GM18508 (cell line): ENCODE data around the gene SLC25A28.
"Not testable (repeated sequence)": the region's sequence is repeated elsewhere in the genome, so short reads cannot be mapped to it uniquely, and the experiment has no call there.

ENCODE experiments used
- ATAC-seq: cut with Tn5 transposase; IDR thresholded peaks from one replicate; pipeline ENCODE4 v1.9.1; 2021; ENCODE audit warnings: moderate number of reproducible peaks; ENCODE audit not compliant: insufficient read depth, unreplicated experiment

SLC25A28 gene

DNA sequence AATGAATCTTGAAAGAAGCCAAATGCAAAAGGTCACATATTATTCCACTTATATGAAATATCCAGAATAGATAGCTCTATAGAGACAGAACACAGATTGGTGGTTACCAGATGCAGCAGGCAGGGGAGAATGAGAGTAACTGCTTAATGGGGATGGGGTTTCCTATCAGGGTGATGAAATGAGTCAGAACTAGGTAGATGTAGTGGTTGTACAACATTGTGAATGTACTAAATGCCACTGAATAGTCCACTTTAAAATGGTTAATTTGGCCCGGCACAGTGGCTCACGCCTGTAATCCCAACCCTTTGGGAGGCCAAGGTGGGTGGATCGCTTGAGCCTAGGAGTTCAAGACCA lies 9.4 kb upstream of the SLC25A28 start:
- no peak for ATAC-seq

- no peak for ATAC-seq
Measured at GRCh38 chr10:99628923-99629624, 8.8 kb upstream of the SLC25A28 start.

GRCh38 chr10:99625124-99625523 lies 4.9 kb upstream of the SLC25A28 start:
- not testable (repeated sequence) for ATAC-seq

GRCh38 chr10:99623919-99624318 lies 3.7 kb upstream of the SLC25A28 start:
- ATAC-seq, result no peak

DNA sequence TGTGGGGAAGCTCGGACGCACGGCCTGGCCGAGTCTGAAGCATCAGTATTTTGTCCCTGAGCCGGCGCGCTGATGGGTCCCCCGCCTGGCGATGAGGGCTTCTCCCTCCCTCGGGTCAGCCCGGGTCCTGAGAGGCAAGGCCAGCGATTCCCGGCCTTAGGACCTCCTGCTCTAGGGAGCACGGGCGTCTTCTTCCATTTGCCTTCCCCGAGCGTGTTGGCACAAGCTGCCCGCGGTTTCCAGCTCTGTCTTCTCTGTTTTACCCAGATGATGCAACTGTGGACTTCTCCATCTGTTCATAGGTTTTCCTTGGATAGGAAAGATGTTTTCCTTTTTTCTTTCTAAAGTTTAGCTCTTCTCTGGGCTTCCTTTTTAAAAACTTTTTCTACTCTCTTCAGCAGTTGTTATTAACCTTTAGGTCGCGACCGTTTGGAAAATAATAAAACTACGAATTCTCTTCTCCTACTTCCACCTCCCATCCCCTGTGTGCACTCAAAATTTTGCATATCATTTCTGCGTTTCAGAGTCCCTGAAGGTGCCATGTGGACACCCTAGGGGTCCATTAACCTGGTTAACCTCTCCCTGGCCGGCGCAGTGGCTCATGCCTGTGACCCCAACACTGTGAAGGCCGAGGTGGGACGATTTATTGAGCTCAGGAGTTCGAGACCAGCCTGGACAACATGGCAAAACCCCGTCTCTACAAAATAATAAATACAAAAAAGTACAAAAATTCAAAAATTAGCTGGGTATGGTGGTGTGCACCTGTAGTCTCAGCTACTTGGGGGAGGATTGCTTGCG lies 1.4 kb upstream of the SLC25A28 start:
- ATAC-seq, result no peak

GRCh38 chr10:99620711-99621453 lies 643 bp upstream of the SLC25A28 start:
- ATAC-seq, result peak; percentile 82

DNA sequence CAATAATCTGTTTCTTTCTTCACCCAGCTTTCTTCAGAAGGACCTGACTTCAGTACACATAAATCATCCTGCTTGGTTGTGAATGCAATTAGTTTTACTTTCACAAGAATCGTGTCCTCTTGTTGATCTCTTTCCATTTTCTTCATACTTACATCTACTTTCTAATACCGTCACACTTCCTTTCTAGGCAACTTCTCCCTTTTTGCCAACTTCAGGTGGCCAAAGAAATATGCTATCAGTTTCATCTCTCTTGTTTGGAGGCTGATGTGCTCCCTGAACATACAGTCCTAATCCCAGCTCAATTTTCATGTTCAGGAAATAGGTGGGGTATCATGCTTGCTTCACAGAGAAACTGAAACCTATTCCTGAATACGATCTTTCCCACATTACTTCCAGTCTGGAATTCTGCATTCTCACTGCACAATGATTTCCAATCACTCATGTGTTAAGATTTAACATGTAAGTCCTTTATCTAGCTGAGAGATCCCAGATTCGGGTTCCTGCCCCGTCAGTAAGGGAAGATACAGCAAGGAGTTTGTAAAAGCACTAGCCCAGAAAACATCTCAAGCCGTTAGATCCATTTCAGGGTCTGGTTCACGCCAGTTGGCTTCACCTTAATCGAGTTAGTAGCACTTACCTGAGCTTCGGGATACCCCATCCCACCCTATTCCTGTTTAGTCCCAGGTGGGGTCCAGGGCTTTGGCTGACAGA lies 994 bp downstream of the SLC25A28 start:
- no peak for ATAC-seq

DNA sequence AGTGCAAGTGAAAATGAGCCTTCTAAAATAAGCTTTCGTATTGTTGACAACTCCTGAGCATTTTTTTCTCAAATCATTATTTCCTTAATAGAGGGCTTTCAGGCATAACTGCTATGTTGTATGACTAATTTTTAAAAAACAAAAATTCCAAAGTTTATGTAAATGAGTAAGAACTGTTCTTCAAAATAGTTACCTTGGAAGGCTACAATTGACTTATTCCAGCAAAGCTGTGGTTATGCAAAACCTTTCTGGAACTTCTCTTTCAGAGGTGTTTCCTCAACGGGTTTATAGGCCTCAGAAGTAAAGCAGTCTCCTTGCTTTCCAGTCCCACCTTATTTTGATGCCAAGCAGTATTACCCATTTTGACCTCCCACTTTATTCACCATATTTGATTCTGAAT lies 2.5 kb downstream of the SLC25A28 start:
- no peak for ATAC-seq

DNA sequence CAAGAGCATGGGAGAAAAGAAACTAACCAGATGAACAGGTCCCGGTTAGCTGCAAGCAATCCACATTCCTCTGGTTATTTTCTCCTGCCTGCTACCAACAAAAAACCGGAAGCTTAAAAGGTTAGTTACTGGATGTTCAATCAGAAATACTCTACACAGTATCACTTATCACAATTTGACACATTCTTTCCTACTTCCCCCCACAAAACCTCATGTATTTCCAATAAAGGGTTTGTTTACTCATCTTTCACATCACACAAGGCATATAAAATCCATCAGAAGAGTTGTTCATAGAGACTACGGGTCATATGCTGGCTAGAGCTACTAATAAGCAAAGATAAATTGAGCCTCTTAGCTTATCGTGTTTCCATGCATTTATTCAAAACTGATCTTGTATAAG lies 4.8 kb downstream of the SLC25A28 start:
- ATAC-seq, result no peak

- ATAC-seq, result no peak
Measured at GRCh38 chr10:99612167-99612831, 7.9 kb downstream of the SLC25A28 start.

DNA sequence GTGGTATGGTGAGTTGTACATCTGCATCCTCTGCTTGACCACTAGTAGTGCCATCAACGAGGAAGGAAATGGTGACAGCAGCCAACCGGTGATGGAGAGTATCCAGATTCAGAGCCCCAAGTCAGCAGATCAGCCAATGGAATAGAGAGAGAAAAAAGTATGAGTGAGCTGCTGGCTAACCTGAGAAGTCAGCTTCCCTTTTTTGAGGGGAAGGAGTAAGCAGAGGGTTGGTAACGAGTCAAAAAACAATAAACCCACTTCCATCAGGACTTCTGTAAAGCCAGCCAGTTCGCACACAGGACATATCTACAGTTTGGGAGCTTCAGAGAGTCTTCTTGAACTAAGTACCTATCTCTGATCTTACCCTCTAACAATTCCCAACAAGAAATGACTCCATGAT lies 8.9 kb downstream of the SLC25A28 start:
- no peak for ATAC-seq

- ATAC-seq, result no peak
Measured at GRCh38 chr10:99610221-99610620, 10.0 kb downstream of the SLC25A28 start.

GRCh38 chr10:99609186-99609585 lies 11.1 kb downstream of the SLC25A28 start:
- ATAC-seq, result no peak

- no peak for ATAC-seq
Measured at GRCh38 chr10:99605351-99605750, 14.9 kb downstream of the SLC25A28 start.

GRCh38 chr10:99604862-99605261 lies 15.4 kb downstream of the SLC25A28 start:
- no peak for ATAC-seq

DNA sequence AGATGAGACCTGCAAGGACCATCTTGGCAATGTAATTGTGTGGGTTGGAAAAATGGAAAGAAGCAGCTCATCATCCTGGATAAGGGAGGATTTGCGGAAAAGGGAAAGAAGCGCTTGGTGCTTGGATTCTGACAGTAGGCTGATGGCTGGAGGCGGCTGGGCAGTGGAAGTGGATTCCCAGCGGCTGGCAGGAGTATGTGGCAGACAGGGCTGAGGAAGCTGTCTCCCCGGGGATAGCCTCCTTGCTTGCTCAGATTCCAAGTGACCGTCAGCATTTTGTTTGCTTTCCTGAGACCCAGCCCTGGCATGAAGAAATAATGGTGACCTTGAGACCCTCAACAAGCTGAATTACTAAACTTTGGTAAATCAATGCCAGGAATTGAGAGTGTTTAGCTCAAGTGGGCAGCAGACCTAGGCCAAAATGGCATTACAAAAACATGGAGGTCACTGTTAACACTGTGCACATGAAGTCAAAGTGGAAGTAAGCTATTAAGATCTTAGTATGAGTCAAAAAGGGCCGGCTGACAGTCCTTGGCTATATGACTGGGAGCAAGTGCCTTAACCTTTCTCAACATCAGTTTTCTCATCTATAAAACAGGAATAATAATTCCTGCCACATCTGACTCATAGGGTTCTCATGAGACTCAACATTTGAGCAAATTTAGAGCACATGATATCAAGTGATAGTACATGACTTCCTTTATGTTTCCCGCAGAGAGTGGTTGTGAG lies 21.3 kb downstream of the SLC25A28 start:
- no peak for ATAC-seq

DNA sequence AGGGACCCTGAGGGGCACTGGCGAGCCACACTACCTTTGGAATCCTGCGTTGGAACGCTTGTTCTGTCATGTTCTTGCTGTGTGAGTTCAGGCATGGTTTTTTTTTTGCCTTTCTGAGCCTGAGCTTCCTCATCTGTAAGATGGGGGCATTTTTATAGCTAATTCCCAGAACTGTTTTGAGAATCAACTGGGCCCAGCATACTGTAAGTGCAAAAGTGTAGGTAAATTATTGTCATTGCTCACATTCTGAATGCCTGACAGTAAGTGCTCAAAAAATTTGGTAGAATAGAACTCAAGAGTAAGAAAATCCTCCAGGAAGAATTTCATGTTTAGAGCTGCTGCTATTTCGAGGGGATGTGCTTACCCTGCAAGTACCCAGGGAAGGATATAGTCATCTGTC lies 22.2 kb downstream of the SLC25A28 start:
- ATAC-seq, result no peak

DNA sequence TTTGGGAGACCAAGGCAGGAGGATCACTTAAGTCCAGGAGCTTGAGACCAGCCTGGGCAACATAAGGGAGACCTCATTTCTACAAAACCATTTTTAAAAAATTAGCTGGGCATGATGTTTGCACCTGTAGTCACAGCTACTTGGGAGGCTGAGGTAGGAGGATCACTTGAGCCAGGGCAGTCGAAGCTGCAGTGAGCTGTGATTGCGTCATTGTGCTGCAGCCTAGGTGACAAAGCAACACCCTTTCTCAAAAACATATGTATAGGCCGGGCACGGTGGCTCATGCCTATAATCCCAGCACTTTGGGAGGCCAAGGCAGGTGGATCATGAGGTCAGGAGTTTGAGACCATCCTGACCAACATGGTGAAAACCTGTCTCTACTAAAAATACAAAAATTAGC lies 23.5 kb downstream of the SLC25A28 start:
- ATAC-seq, result not testable (repeated sequence)

- no peak for ATAC-seq
Measured at GRCh38 chr10:99595770-99596465, 24.3 kb downstream of the SLC25A28 start.
